MM.1S (cell line): ENCODE data around the gene TSPYL4.

ENCODE experiments used
- DNase-seq: peaks from one replicate; pipeline ENCODE4 v3.0.0-alpha.2; 2015
- H2AFZ ChIP-seq: fragments of 300-600 bp; sonication (generic); 2 replicates; pipeline ENCODE4 v1.6.0; 2016; ENCODE audit warnings: antibody characterized with exemption, low read length
- H3F3A ChIP-seq: fragments of 300-600 bp; sonication (generic); 2 replicates; pipeline ENCODE4 v1.6.1; 2016; ENCODE audit warnings: mild to moderate bottlenecking, antibody characterized with exemption, low read length, moderate library complexity, mixed read lengths; ENCODE audit not compliant: insufficient read depth
- H3K27ac ChIP-seq: fragments of 300-600 bp; sonication (generic); 2 replicates; pipeline ENCODE4 v1.5.1; 2016; ENCODE audit warnings: mild to moderate bottlenecking, low read length
- H3K27me3 ChIP-seq: fragments of 300-600 bp; sonication (generic); replicated peaks from 2 replicates; pipeline ENCODE4 v1.6.0; 2016; ENCODE audit warnings: low read length; ENCODE audit not compliant: insufficient read depth
- H3K36me3 ChIP-seq: fragments of 300-600 bp; sonication (generic); replicated peaks from 2 replicates; pipeline ENCODE4 v1.6.1; 2016; ENCODE audit warnings: mild to moderate bottlenecking, low read length, mixed read lengths; ENCODE audit not compliant: insufficient read depth
- H3K4me1 ChIP-seq: fragments of 300-600 bp; sonication (generic); 2 replicates; pipeline ENCODE4 v1.6.1; 2016; ENCODE audit warnings: low read length, mixed read lengths
- H3K4me2 ChIP-seq: fragments of 300-600 bp; sonication (generic); 2 replicates; pipeline ENCODE4 v1.6.0; 2016; ENCODE audit warnings: low read depth, low read length
- H3K4me3 ChIP-seq: fragments of 300-600 bp; sonication (generic); 2 replicates; pipeline ENCODE4 v1.5.1; 2016; ENCODE audit warnings: low read length, mixed read lengths
- H3K79me2 ChIP-seq: fragments of 300-600 bp; sonication (generic); 2 replicates; pipeline ENCODE4 v1.6.1; 2016; ENCODE audit warnings: mixed run types, low read length, mixed read lengths
- H3K9ac ChIP-seq: fragments of 300-600 bp; sonication (generic); 2 replicates; pipeline ENCODE4 v1.6.1; 2016; ENCODE audit warnings: low read length, mixed read lengths
- H3K9me2 ChIP-seq: fragments of 300-600 bp; sonication (generic); replicated peaks from 2 replicates; pipeline ENCODE4 v1.6.1; 2016; ENCODE audit warnings: mild to moderate bottlenecking, low read length, mixed read lengths; ENCODE audit not compliant: insufficient read depth
- H3K9me3 ChIP-seq: fragments of 300-600 bp; sonication (generic); replicated peaks from 2 replicates; pipeline ENCODE4 v1.6.1; 2016; ENCODE audit warnings: mild to moderate bottlenecking, low read length, mixed read lengths; ENCODE audit not compliant: insufficient read depth
- H4K20me1 ChIP-seq: fragments of 300-600 bp; sonication (generic); 2 replicates; pipeline ENCODE4 v1.6.1; 2016; ENCODE audit warnings: mild to moderate bottlenecking, low read length, moderate library complexity, mixed read lengths; ENCODE audit not compliant: insufficient read depth
- EZH2 ChIP-seq: fragments of 300-600 bp; sonication (generic); optimal IDR thresholded peaks from 2 replicates; pipeline ENCODE3; 2017; ENCODE audit warnings: low read depth, mild to moderate bottlenecking, antibody characterized with exemption, low read length, mixed read lengths
- EZH2phosphoT487 ChIP-seq: fragments of 300-600 bp; sonication (generic); IDR thresholded peaks from 2 replicates; pipeline ENCODE4 v1.6.1; 2018; ENCODE audit warnings: antibody characterized with exemption, low read length
- TF ChIP-seq, protein P1 (sequence below): fragments of 300-600 bp; sonication (generic); IDR thresholded peaks from 2 replicates; pipeline ENCODE4 v1.5.1; 2016; ENCODE audit warnings: antibody characterized with exemption, low read length, mixed read lengths

TSPYL4 gene

DNA sequence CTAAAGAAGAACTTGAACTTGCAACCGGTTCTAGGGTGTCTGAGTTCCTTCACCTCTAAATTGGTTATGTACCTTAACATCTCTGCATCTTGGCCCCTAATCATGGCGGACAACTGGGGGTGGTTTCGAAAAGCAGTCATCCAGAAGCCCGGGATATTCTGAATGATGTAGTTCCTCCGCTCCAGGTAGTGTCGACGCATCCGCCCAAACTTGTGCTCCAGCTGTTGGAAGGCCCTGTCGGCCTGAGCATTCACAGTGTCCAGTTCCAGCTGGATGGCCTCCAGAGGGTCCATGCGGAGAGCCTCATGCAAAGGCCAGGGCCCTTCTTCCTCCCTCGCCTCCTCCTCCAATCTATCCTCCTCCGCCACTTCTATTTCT is 25.0 kb upstream of the TSPYL4 start:
- TF ChIP-seq, protein P1, sequence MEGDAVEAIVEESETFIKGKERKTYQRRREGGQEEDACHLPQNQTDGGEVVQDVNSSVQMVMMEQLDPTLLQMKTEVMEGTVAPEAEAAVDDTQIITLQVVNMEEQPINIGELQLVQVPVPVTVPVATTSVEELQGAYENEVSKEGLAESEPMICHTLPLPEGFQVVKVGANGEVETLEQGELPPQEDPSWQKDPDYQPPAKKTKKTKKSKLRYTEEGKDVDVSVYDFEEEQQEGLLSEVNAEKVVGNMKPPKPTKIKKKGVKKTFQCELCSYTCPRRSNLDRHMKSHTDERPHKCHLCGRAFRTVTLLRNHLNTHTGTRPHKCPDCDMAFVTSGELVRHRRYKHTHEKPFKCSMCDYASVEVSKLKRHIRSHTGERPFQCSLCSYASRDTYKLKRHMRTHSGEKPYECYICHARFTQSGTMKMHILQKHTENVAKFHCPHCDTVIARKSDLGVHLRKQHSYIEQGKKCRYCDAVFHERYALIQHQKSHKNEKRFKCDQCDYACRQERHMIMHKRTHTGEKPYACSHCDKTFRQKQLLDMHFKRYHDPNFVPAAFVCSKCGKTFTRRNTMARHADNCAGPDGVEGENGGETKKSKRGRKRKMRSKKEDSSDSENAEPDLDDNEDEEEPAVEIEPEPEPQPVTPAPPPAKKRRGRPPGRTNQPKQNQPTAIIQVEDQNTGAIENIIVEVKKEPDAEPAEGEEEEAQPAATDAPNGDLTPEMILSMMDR, result no peak
- TF ChIP-seq EZH2phosphoT487 (no peak), EZH2 (no peak)
- H4K20me1 ChIP-seq, result no peaks in the 10 kb centered on the region; the same call in 1 of the 2 replicates
- H3K4me2 ChIP-seq, result peak overlapping the region; percentile 87
- H3K79me2 ChIP-seq, result peaks cover 51% of the 10 kb centered on the region
- peak overlapping the region; percentile 99 for H3K4me3 ChIP-seq
- H3K9me2 ChIP-seq, result no peaks in the 10 kb centered on the region
- H3K27me3 ChIP-seq, result no peaks in the 10 kb centered on the region
- no peak overlapping the region for H2AFZ ChIP-seq
- peak overlapping the region; percentile 99 for H3K9ac ChIP-seq
- DNase-seq, result no peak
- no peaks in the 10 kb centered on the region; the same call in 1 of the 2 replicates for H3K36me3 ChIP-seq
- H3F3A ChIP-seq, result peaks cover 13% of the 10 kb centered on the region
- peaks cover 24% of the 10 kb centered on the region for H3K4me1 ChIP-seq
- peak overlapping the region; percentile 99 for H3K27ac ChIP-seq
- H3K9me3 ChIP-seq, result no peaks in the 10 kb centered on the region

DNA sequence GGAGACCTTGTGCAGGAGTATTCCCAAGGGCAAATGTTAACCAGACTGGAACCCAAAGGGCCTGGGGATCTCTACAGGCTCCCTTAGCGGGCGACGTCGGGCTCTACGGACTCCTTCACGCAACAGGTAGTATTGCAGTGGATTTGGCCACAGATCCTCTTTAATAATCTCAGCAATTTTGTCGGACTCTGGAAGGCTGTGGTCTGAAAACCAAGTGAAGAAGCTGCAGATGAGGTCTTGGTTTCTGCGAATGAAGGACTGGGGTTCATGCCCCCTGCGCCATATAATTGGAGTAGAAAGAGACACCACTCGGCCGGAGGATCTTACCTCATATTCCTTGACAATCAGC is 24.6 kb upstream of the TSPYL4 start:
- Histone ChIP-seq H3K79me2 (peaks cover 51% of the 10 kb centered on the region), H3K27me3 (no peaks in the 10 kb centered on the region), H4K20me1 (no peaks in the 10 kb centered on the region; the same call in 1 of the 2 replicates), H3K9me2 (no peaks in the 10 kb centered on the region), H3F3A (peaks cover 13% of the 10 kb centered on the region), H2AFZ (no peak overlapping the region), H3K36me3 (no peaks in the 10 kb centered on the region; the same call in 1 of the 2 replicates), H3K4me1 (peaks cover 24% of the 10 kb centered on the region), H3K4me3 (peak overlapping the region; percentile 99), H3K27ac (peak overlapping the region; percentile 99; the same call in 1 of the 2 replicates), H3K9ac (peak overlapping the region; percentile 99), H3K4me2 (peak overlapping the region; percentile 87), H3K9me3 (no peaks in the 10 kb centered on the region)
- no peak for TF ChIP-seq EZH2phosphoT487
- TF ChIP-seq, protein P1, result no peak
- no peak for TF ChIP-seq EZH2
- DNase-seq, result no peak

DNA sequence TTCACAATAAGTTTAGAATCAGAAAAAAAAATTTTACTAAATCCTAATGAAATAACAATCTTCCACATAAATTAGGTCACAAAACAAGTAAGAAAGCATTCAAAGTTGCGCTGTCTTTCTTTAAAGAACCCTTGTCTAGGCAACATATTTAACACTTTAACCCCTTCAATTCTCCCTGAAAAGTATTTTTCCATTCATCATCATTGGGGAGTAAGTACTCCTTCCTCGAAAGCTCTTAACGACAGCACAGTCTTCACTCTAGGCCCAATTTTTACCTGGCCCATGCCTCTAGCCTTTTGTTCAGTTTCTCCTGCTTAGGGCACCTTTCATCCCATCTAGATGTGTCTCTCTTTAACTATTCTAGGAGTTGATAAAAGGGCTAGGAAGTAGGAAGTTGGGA is 23.2 kb upstream of the TSPYL4 start:
- Histone ChIP-seq H3K4me1 (peaks cover 24% of the 10 kb centered on the region), H4K20me1 (no peaks in the 10 kb centered on the region; the same call in 1 of the 2 replicates), H3K79me2 (peaks cover 51% of the 10 kb centered on the region), H3K4me3 (peak overlapping the region; percentile 51), H3K27me3 (no peaks in the 10 kb centered on the region), H3K9me2 (no peaks in the 10 kb centered on the region), H3F3A (peaks cover 13% of the 10 kb centered on the region), H3K27ac (no peak overlapping the region), H3K36me3 (no peaks in the 10 kb centered on the region; the same call in 1 of the 2 replicates), H2AFZ (no peak overlapping the region), H3K9ac (peak overlapping the region; percentile 9; the same call in 1 of the 2 replicates), H3K4me2 (peak overlapping the region; percentile 87), H3K9me3 (no peaks in the 10 kb centered on the region)
- TF ChIP-seq EZH2phosphoT487 (no peak), EZH2 (no peak)
- TF ChIP-seq, protein P1, result no peak
- DNase-seq, result no peak
